ENCODE measurements around the gene ADAM33. TPM values are rescaled to one million over a fixed set of nuclear protein-coding genes. Genes with fewer than 3 reads are reported as not detected.

Gene ADAM33
- total and polyA plus RNA-seq, 2 of the 13 experiments (the other 11 are each of a cell fraction or from before 2014, with no cell fraction given) = not detected

DNA sequence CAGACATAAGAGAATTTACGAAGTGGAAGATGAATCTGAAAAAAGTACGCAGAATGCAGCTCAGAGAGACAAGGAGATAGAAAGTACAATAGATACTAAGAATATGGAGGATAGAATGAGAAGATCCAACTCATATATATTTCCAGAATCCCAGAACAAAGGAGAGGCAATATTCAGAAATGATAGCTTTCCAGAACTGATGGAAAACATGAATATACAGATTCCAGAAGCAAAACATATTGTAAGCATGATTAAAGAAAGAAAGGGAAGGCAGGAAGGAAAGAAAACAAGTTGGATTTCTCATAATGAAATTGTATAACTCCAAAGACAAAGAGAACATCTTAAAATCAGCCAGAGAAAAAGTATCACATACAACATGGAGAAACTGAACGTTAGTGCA lies 41.6 kb downstream of the ADAM33 start:
- Histone ChIP-seq H3K9me3 (ENCODE audit: low read length) (no peaks in the 10 kb centered on the region), H3K4me3 (replicated peaks in 1 of 3; ENCODE audit: insufficient read depth in 1 of 3, low read depth in 2 of 3, low read length in 3 of 3) (no peak overlapping the region), H3K4me2 (ENCODE audit: low read depth, low read length) (no peak overlapping the region), H3K27ac (ENCODE audit: extremely low read length, insufficient read depth, low read length) (no peak overlapping the region), H3K9ac (ENCODE audit: insufficient read depth, low read depth, low read length) (no peak overlapping the region), H3K36me3 (replicated peaks in 1 of 2; ENCODE audit: control insufficient read depth in 1 of 2, insufficient read depth in 2 of 2, low read length in 2 of 2) (peaks cover 10 to 18% of the 10 kb centered on the region in 2 experiments; a peak in 4 of 5 replicates), H3K79me2 (ENCODE audit: insufficient read depth, low read length) (no peaks in the 10 kb centered on the region), H2AFZ (ENCODE audit: low read length) (no peak overlapping the region), H4K20me1 (ENCODE audit: insufficient read depth, low read length) (no peaks in the 10 kb centered on the region), H3K4me1 (ENCODE audit: insufficient read depth, low read length) (no peaks in the 10 kb centered on the region), H3K27me3 (ENCODE audit: control insufficient read depth in 1 of 2, insufficient read depth in 2 of 2, low read length in 2 of 2) (no peaks in the 10 kb centered on the region)
- 95% methylated on average over 3 of the region's 3 CpGs for WGBS (ENCODE audit: low lambda C conversion rate)
- POLR2A ChIA-PET = no interaction called here
- ATAC-seq (no peak), DNase-seq (ENCODE audit: low spot score) (no peak), FAIRE-seq (no peak)
- CTCF ChIA-PET (ENCODE audit: low intra/inter-chr PET ratio, low total read pairs) = no interaction called here
- BruUV-seq (replicated peaks) = TSS peak; percentile 27
- TF ChIP-seq ZSCAN20 (CRISPR knock-in tag; IDR thresholded peaks at IDR 0.05; ENCODE audit: borderline replicate concordance) (no peak), MED1 (CRISPR knock-in tag; IDR thresholded peaks at IDR 0.05) (no peak), ZNF792 (CRISPR knock-in tag; IDR thresholded peaks at IDR 0.05) (no peak), ZNF282 (IDR thresholded peaks at IDR 0.05; ENCODE audit: partially characterized antibody) (no peak), ZMAT3 (CRISPR knock-in tag; conservative IDR thresholded peaks at IDR 0.05) (no peak), PAX8 (CRISPR knock-in tag; IDR thresholded peaks at IDR 0.05; ENCODE audit: borderline replicate concordance) (no peak), ZNF274 (CRISPR knock-in tag; IDR thresholded peaks at IDR 0.05) (no peak), EEA1 (CRISPR knock-in tag; IDR thresholded peaks at IDR 0.05; ENCODE audit: borderline replicate concordance) (no peak), ZNF333 (CRISPR knock-in tag; IDR thresholded peaks at IDR 0.05; ENCODE audit: borderline replicate concordance) (no peak), KDM3A (CRISPR knock-in tag; IDR thresholded peaks at IDR 0.05; ENCODE audit: low read depth) (no peak), KLF6 (CRISPR knock-in tag; IDR thresholded peaks at IDR 0.05) (no peak)
- in situ Hi-C loops (cut with HindIII; ENCODE audit: extremely low pct_ligation_motif_present, low pct_unique_long_range_greater_than_20kb) (no loop called here), intact Hi-C loops (cut with micrococcal nuclease; ENCODE audit: unreplicated experiment) (no loop called here)

DNA sequence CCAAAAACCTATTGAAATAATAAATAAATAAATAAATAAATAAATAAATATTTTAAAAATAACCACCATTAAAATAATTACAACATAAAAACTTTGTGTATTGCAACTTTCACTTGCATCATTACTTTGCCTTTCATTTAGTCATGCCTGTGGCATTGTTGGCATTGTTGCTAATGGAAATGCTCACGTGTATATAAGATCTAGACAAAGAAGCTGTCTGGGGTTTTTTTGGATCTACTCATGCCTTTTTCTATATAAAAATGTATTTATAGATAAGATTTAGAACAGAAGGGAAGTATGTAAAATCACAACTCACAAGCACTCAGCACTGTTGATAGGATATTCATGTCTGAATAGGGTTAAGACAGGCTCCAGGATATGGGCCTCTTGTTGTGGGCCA lies 46.5 kb downstream of the ADAM33 start:
- Histone ChIP-seq H3K4me1 (ENCODE audit: insufficient read depth, low read length) (peaks cover 17% of the 10 kb centered on the region), H3K4me3 (replicated peaks in 1 of 3; ENCODE audit: insufficient read depth in 1 of 3, low read depth in 2 of 3, low read length in 3 of 3) (no peak overlapping the region), H3K27me3 (ENCODE audit: control insufficient read depth in 1 of 2, insufficient read depth in 2 of 2, low read length in 2 of 2) (no peaks in the 10 kb centered on the region), H3K27ac (ENCODE audit: extremely low read length, insufficient read depth, low read length) (no peak overlapping the region), H2AFZ (ENCODE audit: low read length) (no peak overlapping the region), H3K79me2 (ENCODE audit: insufficient read depth, low read length) (no peaks in the 10 kb centered on the region), H3K4me2 (ENCODE audit: low read depth, low read length) (no peak overlapping the region), H3K9me3 (ENCODE audit: low read length) (no peaks in the 10 kb centered on the region), H3K9ac (ENCODE audit: insufficient read depth, low read depth, low read length) (no peak overlapping the region), H3K36me3 (replicated peaks in 1 of 2; ENCODE audit: control insufficient read depth in 1 of 2, insufficient read depth in 2 of 2, low read length in 2 of 2) (peaks cover 7 to 10% of the 10 kb centered on the region in 2 experiments; a peak in 4 of 5 replicates), H4K20me1 (ENCODE audit: insufficient read depth, low read length) (no peaks in the 10 kb centered on the region)
- ATAC-seq (no peak), DNase-seq (ENCODE audit: low spot score) (no peak), FAIRE-seq (no peak)
- in situ Hi-C loops (cut with HindIII; ENCODE audit: extremely low pct_ligation_motif_present, low pct_unique_long_range_greater_than_20kb) (no loop called here), intact Hi-C loops (cut with micrococcal nuclease; ENCODE audit: unreplicated experiment) (no loop called here)
- ChIA-PET CTCF (ENCODE audit: low intra/inter-chr PET ratio, low total read pairs) (no interaction called here), POLR2A (no interaction called here)
- no TSS peak for BruUV-seq (replicated peaks)
- WGBS (ENCODE audit: low lambda C conversion rate) = 97% methylated on average over 1 of the region's 1 CpG
- TF ChIP-seq ZNF670 (CRISPR knock-in tag; IDR thresholded peaks at IDR 0.05; ENCODE audit: borderline replicate concordance) (no peak), NR1H2 (CRISPR knock-in tag; IDR thresholded peaks at IDR 0.05; ENCODE audit: borderline replicate concordance, low read depth) (no peak), MLLT10 (CRISPR knock-in tag; IDR thresholded peaks at IDR 0.05) (no peak), KDM3A (CRISPR knock-in tag; IDR thresholded peaks at IDR 0.05; ENCODE audit: low read depth) (no peak), ZNF816 (CRISPR knock-in tag; IDR thresholded peaks at IDR 0.05; ENCODE audit: borderline replicate concordance) (no peak), HDAC6 (IDR thresholded peaks at IDR 0.05; ENCODE audit: low read depth, low read length) (no peak), CCAR2 (optimal IDR thresholded peaks at IDR 0.05; ENCODE audit: low read depth, low read length) (no peak), NFYB (CRISPR knock-in tag; IDR thresholded peaks at IDR 0.05) (no peak)
- TF ChIP-seq, protein P1, sequence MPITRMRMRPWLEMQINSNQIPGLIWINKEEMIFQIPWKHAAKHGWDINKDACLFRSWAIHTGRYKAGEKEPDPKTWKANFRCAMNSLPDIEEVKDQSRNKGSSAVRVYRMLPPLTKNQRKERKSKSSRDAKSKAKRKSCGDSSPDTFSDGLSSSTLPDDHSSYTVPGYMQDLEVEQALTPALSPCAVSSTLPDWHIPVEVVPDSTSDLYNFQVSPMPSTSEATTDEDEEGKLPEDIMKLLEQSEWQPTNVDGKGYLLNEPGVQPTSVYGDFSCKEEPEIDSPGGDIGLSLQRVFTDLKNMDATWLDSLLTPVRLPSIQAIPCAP (CRISPR knock-in tag; IDR thresholded peaks at IDR 0.05; ENCODE audit: low read depth) = no peak
- TF ChIP-seq, protein P2, sequence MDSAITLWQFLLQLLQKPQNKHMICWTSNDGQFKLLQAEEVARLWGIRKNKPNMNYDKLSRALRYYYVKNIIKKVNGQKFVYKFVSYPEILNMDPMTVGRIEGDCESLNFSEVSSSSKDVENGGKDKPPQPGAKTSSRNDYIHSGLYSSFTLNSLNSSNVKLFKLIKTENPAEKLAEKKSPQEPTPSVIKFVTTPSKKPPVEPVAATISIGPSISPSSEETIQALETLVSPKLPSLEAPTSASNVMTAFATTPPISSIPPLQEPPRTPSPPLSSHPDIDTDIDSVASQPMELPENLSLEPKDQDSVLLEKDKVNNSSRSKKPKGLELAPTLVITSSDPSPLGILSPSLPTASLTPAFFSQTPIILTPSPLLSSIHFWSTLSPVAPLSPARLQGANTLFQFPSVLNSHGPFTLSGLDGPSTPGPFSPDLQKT (CRISPR knock-in tag; IDR thresholded peaks at IDR 0.05; ENCODE audit: borderline replicate concordance) = no peak
